A549 (cell line): ENCODE measurements around the gene DTNA.

Experiments
- EHMT2 ChIP-seq: fragments of 200-600 bp; sonication (generic); IDR thresholded peaks from 2 replicates; pipeline ENCODE4 v1.6.1; 2016; ENCODE audit warnings: antibody characterized with exemption, low read depth, mild to moderate bottlenecking, moderate library complexity
- POLR2A ChIP-seq: IDR thresholded peaks from 2 replicates; pipeline ENCODE4 v1.6.1; 2012; ENCODE audit warnings: mild to moderate bottlenecking, low read length

- TF ChIP-seq EHMT2, result no peak
- TF ChIP-seq POLR2A, result no peak
Measured at GRCh38 chr18:34710458-34710914, 388 bp downstream of the DTNA start.
